ENCODE results near the gene PUS1.
"Not testable (repeated sequence)": the region's sequence is repeated elsewhere in the genome, so short reads cannot be mapped to it uniquely, and the experiment has no call there.

PUS1 gene

DNA sequence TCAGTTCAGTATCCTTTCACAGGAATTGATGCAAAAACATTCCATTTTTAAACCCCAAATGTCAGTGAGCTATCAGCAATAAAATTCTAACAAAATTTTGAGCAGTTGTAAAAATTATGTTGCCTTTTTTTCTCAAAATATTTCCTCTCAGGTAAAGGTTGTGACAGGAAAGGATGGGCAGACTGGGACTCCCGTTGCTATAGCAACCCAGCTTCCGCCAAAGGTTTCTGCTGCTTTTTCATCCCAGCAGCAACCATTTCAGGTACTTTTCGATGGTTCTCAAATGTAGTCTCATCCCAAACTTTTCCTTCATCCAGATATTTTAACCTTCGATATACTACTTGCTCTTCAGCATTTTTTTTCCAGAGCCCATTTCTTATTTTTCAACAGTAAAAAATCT is 34.3 kb downstream of the PUS1 start:
- DNase-seq = no peak

GRCh38 chr12:131965073-131965472 is 36.0 kb downstream of the PUS1 start:
- DNase-seq = no peak

DNA sequence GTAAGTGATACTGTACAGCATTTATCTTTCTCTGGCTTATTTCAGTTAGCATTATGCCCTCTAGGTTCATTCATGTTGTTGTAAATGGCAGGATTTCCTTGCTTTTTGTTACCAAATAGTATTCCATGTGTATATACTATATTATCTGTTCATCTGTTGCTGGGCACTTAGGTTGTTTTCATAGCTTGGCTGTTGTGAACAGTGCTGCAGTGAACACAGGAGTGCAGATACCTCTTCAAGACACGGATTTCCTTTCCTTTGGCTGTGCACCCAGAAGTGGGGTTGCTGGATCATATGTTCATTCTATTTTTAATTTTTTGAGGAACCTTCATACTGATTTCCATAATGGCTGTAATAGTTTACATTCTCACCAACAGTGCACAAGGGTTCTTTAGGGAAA is 42.1 kb downstream of the PUS1 start:
- no peak for DNase-seq

GRCh38 chr12:131975228-131975627 is 46.2 kb downstream of the PUS1 start:
- DNase-seq = no peak

- no peak for DNase-seq
Measured at GRCh38 chr12:131979606-131980005, 50.5 kb downstream of the PUS1 start.

DNA sequence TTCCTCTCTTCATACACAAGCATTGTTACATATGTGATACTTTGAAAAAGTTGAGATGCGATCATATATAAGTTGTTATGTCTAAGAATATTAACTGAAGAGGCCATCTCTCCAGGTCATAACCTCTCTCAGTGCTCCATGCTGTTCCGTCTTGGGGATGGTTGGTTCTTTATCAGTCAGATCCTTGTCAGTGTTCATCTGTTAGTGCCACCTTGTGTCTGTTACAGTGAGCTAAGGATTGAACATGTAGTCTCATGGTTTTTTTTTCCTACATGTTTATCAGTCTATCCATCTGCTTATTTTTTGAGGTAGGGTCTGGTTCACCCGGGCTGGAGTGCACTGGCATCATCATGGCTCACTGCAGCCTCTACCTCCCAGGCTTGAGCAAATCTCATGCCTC is 51.2 kb downstream of the PUS1 start:
- no peak for DNase-seq

- DNase-seq = no peak
Measured at GRCh38 chr12:131981388-131981787, 52.3 kb downstream of the PUS1 start.

DNA sequence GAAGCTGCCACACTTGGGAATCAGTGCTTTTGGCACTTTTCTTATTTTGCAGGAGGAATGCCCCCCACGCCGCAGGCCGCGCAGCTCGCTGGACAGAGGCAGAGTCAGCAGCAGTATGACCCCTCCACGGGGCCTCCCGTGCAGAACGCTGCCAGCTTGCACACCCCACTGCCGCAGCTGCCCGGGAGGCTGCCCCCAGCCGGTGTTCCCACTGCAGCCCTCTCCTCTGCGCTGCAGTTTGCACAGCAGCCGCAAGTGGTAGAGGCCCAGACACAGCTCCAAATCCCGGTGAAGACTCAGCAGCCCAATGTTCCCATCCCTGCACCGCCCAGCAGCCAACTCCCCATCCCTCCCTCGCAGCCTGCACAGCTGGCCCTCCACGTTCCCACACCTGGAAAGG is 53.0 kb downstream of the PUS1 start:
- DNase-seq = no peak

- DNase-seq = no peak
Measured at GRCh38 chr12:131983026-131983425, 54.0 kb downstream of the PUS1 start.

GRCh38 chr12:131983554-131983953 is 54.5 kb downstream of the PUS1 start:
- no peak for DNase-seq

- no peak for DNase-seq
Measured at GRCh38 chr12:131984334-131984733, 55.3 kb downstream of the PUS1 start.

GRCh38 chr12:131985510-131985875 is 56.4 kb downstream of the PUS1 start:
- not testable (repeated sequence) for DNase-seq

- no peak for DNase-seq
Measured at GRCh38 chr12:131986361-131986760, 57.3 kb downstream of the PUS1 start.

- no peak for DNase-seq
Measured at GRCh38 chr12:131986910-131987309, 57.8 kb downstream of the PUS1 start.

GRCh38 chr12:131987552-131987951 is 58.5 kb downstream of the PUS1 start:
- no peak for DNase-seq

GRCh38 chr12:131988054-131988796 is 59.1 kb downstream of the PUS1 start:
- DNase-seq = no peak

GRCh38 chr12:131989021-131989420 is 59.9 kb downstream of the PUS1 start:
- no peak for DNase-seq

DNA sequence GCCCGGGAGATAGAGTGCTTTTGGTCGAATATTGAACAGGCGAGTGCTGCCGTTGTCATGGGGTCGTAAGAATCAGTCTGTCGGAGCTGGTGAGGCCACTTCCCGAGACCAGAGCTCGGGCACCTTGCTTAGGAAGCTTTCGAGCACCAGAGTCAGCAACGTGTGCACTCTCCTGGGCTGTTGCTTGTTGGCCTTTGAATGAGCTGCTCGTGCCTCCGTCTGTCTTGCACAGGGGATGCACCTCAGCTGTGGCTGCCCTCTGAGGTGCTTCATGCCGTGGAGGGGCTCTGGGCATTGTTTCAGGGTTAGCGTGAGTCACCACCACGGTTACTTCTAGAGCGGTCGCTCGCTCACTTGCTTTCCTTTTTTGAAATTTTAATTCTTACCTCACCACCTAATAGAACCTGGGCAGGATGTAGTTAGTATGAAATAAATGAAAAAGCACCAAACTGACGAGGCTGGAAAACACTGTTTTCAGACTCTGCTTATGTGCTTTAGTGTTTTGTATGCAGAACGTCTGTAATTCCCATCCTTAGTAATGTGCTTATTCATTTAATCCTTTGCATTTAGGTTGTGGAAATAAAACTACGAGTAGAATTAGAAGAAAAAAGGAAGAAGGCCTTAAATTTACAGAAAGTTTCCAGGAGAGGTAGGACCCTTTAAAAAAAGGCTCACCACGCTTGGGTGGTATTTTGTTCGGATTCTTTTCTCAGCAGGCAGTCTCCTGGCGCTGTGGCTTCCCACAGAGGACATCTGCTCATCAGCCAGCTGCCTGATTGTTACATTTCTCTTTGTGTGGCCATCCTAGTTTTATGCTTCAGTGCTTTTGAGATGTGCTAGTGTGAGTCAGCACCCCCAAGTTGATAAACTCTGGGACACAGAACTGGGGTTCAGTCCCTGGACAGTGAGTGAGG is 61.2 kb downstream of the PUS1 start:
- DNase-seq = peak; percentile 63

DNA sequence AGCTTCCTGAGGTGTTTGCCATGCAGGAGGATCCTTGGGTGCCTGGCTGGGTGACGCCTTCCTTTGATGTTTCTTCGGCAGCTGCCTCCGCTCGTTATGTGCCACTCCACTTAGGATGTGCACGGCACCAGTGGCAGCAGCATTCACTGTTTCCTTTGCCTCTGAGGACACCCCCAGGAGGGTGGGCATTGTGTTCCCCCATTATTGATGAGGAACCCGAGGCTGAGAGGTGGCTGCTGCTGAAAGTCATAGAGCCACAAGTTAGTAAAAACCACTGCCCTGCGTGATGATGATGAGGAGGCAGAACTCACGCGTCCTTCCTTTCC is 61.9 kb downstream of the PUS1 start:
- DNase-seq = no peak

DNA sequence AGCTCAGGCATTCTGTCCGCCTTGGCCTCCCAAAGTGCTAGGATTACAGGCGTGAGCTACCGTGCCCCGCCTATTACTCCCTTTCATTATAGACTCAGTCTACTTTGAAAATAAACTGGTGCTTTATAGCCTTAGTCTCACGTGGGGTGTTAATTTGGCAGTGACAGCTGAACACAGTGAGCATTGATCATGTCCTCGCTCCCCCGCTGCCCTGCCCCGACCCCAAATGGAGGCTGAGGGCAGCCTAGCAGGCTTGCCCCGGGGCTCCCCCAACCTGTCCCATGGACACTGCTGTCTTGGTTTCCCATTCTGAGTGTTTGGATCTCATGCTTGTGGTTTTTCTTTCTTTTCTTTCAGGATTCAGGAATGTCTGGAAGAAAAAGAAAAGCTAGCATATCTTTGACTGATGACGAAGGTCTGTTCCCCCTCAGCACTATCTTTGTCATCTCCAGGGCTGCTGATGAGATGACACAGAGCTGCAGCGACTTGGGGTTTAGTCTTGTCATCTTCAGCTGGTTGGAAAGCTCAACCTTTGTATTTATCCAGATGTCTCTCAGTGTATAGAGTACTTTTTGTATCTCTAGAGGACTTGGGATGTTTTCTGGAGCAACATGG is 62.8 kb downstream of the PUS1 start:
- DNase-seq = peak; percentile 54

- DNase-seq = no peak
Measured at GRCh38 chr12:131994589-131994988, 65.5 kb downstream of the PUS1 start.

All from fibroblast of upper back skin (primary cell).